HCT116 (cell line): ENCODE data around the gene SLC25A33. TPM values are rescaled to one million over a fixed set of nuclear protein-coding genes. Genes with fewer than 3 reads are reported as not detected.

ENCODE experiments used
- ATAC-seq: fragments of 200-7000 bp; cut with Tn5 transposase; 2 replicates; pipeline ENCODE4 v1.9.1; 2020; ENCODE audit warnings: mild to moderate bottlenecking, moderate library complexity
- BruUV-seq: library from RNA; stranded (reverse); fragments of 400-500 nt; replicated peaks from 2 replicates; lab custom pipeline; 2021; lab: Mats Ljungman, UMichigan
- CTCF ChIA-PET: fragments of 300-600 bp; sonication (Branson Sonifier 250); formaldehyde crosslinking; loops from one replicate; lab custom pipeline; 2021; ENCODE audit warnings: antibody characterized with exemption; lab: Charles Lee
- POLR2A ChIA-PET: fragments of 300-600, 350-600 bp; sonication (Branson Sonifier 250); formaldehyde crosslinking; loops from one replicate; lab custom pipeline; 2021; ENCODE audit warnings: antibody characterized with exemption; lab: Charles Lee
- RAD21 ChIA-PET, 2 experiments: fragments of 300-600 bp; sonication (Branson Sonifier 250); formaldehyde crosslinking; loops; one replicate each; lab custom pipeline; 2023; ENCODE audit warnings: low total read pairs in 2 of 2; ENCODE audit not compliant: uncharacterized antibody in 2 of 2, unreplicated experiment in 2 of 2, low non-redundant PET in 1 of 2; lab: Charles Lee
- DNase-seq: peaks from one replicate; pipeline ENCODE4 v3.0.0-alpha.2; 2010; ENCODE audit warnings: low read depth, low spot score
- H2AFZ ChIP-seq: fragments of 200-600 bp; shearing (Covaris generic), sonication (generic); 2 replicates; pipeline ENCODE4 v1.6.1; 2017; ENCODE audit warnings: low read depth, mixed run types, mixed read lengths, antibody characterized with exemption, low read length; ENCODE audit not compliant: poor library complexity, severe bottlenecking
- H3K27ac ChIP-seq: 2 replicates; pipeline ENCODE4 v1.5.1; 2012; ENCODE audit warnings: low read depth, low read length
- H3K27me3 ChIP-seq: fragments of 200-600 bp; sonication (generic); 2 replicates; pipeline ENCODE4 v1.6.1; 2016; ENCODE audit warnings: mixed run types, low read length, mixed read lengths; ENCODE audit not compliant: insufficient read depth
- H3K36me3 ChIP-seq, 2 experiments: fragments of 200-500 bp in 1 of 2; fragments of 200-600 bp in 1 of 2; sonication (Bioruptor generic) in 1 of 2; sonication (generic) in 1 of 2; 2 replicates each; pipeline versions ENCODE4 v1.5.1 to v1.6.1; 2014 to 2016; ENCODE audit warnings: low read length in 2 of 2, inconsistent platforms in 1 of 2, mixed read lengths in 1 of 2, mixed run types in 1 of 2; ENCODE audit not compliant: insufficient read depth in 2 of 2, control insufficient read depth in 1 of 2
- H3K4me1 ChIP-seq, 2 experiments: fragments of 200-600 bp in 1 of 2; sonication (generic) in 1 of 2; 2 replicates each; pipeline versions ENCODE4 v1.5.1 to v1.6.1; 2012 to 2017; ENCODE audit warnings: low read length in 2 of 2, inconsistent platforms in 1 of 2, mild to moderate bottlenecking in 1 of 2, mixed read lengths in 1 of 2, mixed run types in 1 of 2, moderate library complexity in 1 of 2; ENCODE audit not compliant: insufficient read depth in 2 of 2, control insufficient read depth in 1 of 2
- H3K4me2 ChIP-seq: fragments of 200-600 bp; sonication (generic); 2 replicates; pipeline ENCODE4 v1.6.1; 2017; ENCODE audit warnings: mixed run types, low read length, mixed read lengths
- H3K4me3 ChIP-seq, 2 experiments: fragments of 200-600 bp in 1 of 2; sonication (generic) in 1 of 2; replicated peaks in 1 of 2; 2 replicates each; pipeline ENCODE4 v1.5.1; 2011 to 2016; ENCODE audit warnings: low read length in 2 of 2, control low read depth in 1 of 2, low read depth in 1 of 2, mild to moderate bottlenecking in 1 of 2, mixed read lengths in 1 of 2, mixed run types in 1 of 2
- H3K79me2 ChIP-seq: fragments of 200-600 bp; sonication (generic); 2 replicates; pipeline ENCODE4 v1.6.1; 2017; ENCODE audit warnings: mild to moderate bottlenecking, mixed run types, low read length, moderate library complexity, mixed read lengths; ENCODE audit not compliant: insufficient read depth
- H3K9ac ChIP-seq: fragments of 200-600 bp; sonication (generic); 2 replicates; pipeline ENCODE4 v1.6.1; 2016; ENCODE audit warnings: low read length, mixed read lengths
- H3K9me2 ChIP-seq: fragments of 200-600 bp; sonication (generic), shearing (Covaris generic); 2 replicates; pipeline ENCODE4 v1.6.1; 2017; ENCODE audit warnings: mixed run types, mild to moderate bottlenecking, moderate library complexity; ENCODE audit not compliant: insufficient read depth
- H3K9me3 ChIP-seq, 2 experiments: fragments of 200-500 bp in 1 of 2; fragments of 200-600 bp in 1 of 2; sonication (Bioruptor generic) in 1 of 2; sonication (generic) in 1 of 2; 2 replicates each; pipeline ENCODE4 v1.6.1; 2014 to 2017; ENCODE audit warnings: low read length in 2 of 2, mixed read lengths in 2 of 2, inconsistent platforms in 1 of 2, low read depth in 1 of 2, mild to moderate bottlenecking in 1 of 2, mixed run types in 1 of 2, moderate library complexity in 1 of 2; ENCODE audit not compliant: control insufficient read depth in 1 of 2, insufficient read depth in 1 of 2
- H4K20me1 ChIP-seq: fragments of 200-600 bp; sonication (generic), shearing (Covaris generic); 2 replicates; pipeline ENCODE4 v1.6.1; 2017; ENCODE audit warnings: mixed run types, mild to moderate bottlenecking, moderate library complexity; ENCODE audit not compliant: insufficient read depth
- CTCF ChIP-seq, 3 experiments: fragments of 200-600 bp in 1 of 3; sonication (generic) in 1 of 3; IDR thresholded peaks in 2 of 3; conservative IDR thresholded peaks in 1 of 3; 2 replicates each; pipeline ENCODE4 v1.5.1; 2012 to 2017; ENCODE audit warnings: low read depth in 2 of 3, low read length in 2 of 3, antibody characterized with exemption in 1 of 3, borderline replicate concordance in 1 of 3, control low read depth in 1 of 3, mild to moderate bottlenecking in 1 of 3, mixed read lengths in 1 of 3, mixed run types in 1 of 3, moderate library complexity in 1 of 3; ENCODE audit not compliant: insufficient read depth in 1 of 3
- ELF1 ChIP-seq: IDR thresholded peaks from 2 replicates; pipeline ENCODE4 v1.6.1; 2012; ENCODE audit warnings: low read depth, borderline replicate concordance
- EZH2 ChIP-seq: fragments of 200-600 bp; sonication (generic); IDR thresholded peaks from 2 replicates; pipeline ENCODE4 v1.6.1; 2017; ENCODE audit warnings: antibody characterized with exemption, mixed run types
- EZH2phosphoT487 ChIP-seq: fragments of 200-600 bp; IDR thresholded peaks from 2 replicates; pipeline ENCODE4 v1.6.1; 2018; ENCODE audit warnings: antibody characterized with exemption, borderline replicate concordance
- FOSL1 ChIP-seq: IDR thresholded peaks from 2 replicates; pipeline ENCODE4 v1.6.1; 2012; ENCODE audit warnings: low read depth
- REST ChIP-seq: IDR thresholded peaks from 2 replicates; pipeline ENCODE4 v1.6.1; 2012; ENCODE audit warnings: low read depth
- SRF ChIP-seq: IDR thresholded peaks from 2 replicates; pipeline ENCODE4 v1.6.1; 2012; ENCODE audit warnings: low read depth
- YY1 ChIP-seq: IDR thresholded peaks from 2 replicates; pipeline ENCODE4 v1.6.1; 2011; ENCODE audit warnings: low read length, low read depth, moderate library complexity, mild to moderate bottlenecking; ENCODE audit not compliant: insufficient replicate concordance; ENCODE audit errors: extremely low read depth
- intact Hi-C: fragments of 100-400 bp; cut with micrococcal nuclease; formaldehyde crosslinking; loops from 2 replicates; pipeline ENCODE4 v1.10.0; 2022
- total RNA-seq: library from RNA; stranded (reverse); gene quantifications from one replicate; pipeline ENCODE4 v1.2.1, GENCODE V29; 2021; ENCODE audit not compliant: unreplicated experiment
- TF ChIP-seq, protein P1 (sequence below): IDR thresholded peaks from 2 replicates; pipeline ENCODE4 v1.6.1; 2011; ENCODE audit warnings: mild to moderate bottlenecking, low read length, moderate library complexity; ENCODE audit not compliant: insufficient replicate concordance; ENCODE audit errors: extremely low read depth
- TF ChIP-seq, protein P2 (sequence below): IDR thresholded peaks from 2 replicates; pipeline ENCODE4 v1.6.1; 2012

SLC25A33 gene
- total RNA-seq, 1 experiment from 2014 or later, result 9.8 TPM

DNA sequence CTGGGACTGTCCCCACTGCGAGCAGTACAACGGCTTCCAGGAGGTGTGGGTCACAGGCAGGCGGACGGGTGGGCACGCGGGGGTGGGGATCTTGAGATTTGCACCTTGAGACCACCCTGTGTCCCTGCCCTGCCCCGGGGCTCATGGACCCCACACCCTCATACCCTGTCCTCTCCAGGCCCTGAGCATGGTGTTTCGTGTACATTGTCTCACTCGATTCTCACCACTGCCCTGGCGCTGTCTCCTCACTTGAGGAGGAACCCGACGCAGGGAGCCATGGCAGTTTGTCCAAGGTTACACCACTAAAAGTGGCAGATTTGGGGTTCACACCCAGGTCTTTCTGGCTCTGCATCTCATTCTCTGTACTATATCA lies 56.7 kb downstream of the SLC25A33 start:
- ATAC-seq, result no peak
- H3K9me2 ChIP-seq, result no peaks in the 10 kb centered on the region
- H3K9me3 ChIP-seq, result no peaks in the 10 kb centered on the region
- no peak overlapping the region for H3K27ac ChIP-seq
- no peak overlapping the region for H3K4me2 ChIP-seq
- no peak for TF ChIP-seq ELF1
- peaks cover 17% of the 10 kb centered on the region; the same call in 1 of the 2 replicates for H4K20me1 ChIP-seq
- no peaks in the 10 kb centered on the region for H3K27me3 ChIP-seq
- peaks cover 5 to 12% of the 10 kb centered on the region in 2 experiments; a peak in 3 of 4 replicates for H3K4me1 ChIP-seq
- CTCF ChIA-PET, result no interaction called here
- intact Hi-C loops, result no loop called here
- H2AFZ ChIP-seq, result no peak overlapping the region
- BruUV-seq, result no TSS peak
- DNase-seq, result no peak
- peaks cover 60% of the 10 kb centered on the region for H3K79me2 ChIP-seq
- H3K9ac ChIP-seq, result no peak overlapping the region
- RAD21 ChIA-PET, result no interaction called here
- POLR2A ChIA-PET, result no interaction called here
- peaks cover 4 to 22% of the 10 kb centered on the region in 2 experiments; a peak in 2 of 4 replicates for H3K36me3 ChIP-seq
- H3K4me3 ChIP-seq, result no peak overlapping the region

DNA sequence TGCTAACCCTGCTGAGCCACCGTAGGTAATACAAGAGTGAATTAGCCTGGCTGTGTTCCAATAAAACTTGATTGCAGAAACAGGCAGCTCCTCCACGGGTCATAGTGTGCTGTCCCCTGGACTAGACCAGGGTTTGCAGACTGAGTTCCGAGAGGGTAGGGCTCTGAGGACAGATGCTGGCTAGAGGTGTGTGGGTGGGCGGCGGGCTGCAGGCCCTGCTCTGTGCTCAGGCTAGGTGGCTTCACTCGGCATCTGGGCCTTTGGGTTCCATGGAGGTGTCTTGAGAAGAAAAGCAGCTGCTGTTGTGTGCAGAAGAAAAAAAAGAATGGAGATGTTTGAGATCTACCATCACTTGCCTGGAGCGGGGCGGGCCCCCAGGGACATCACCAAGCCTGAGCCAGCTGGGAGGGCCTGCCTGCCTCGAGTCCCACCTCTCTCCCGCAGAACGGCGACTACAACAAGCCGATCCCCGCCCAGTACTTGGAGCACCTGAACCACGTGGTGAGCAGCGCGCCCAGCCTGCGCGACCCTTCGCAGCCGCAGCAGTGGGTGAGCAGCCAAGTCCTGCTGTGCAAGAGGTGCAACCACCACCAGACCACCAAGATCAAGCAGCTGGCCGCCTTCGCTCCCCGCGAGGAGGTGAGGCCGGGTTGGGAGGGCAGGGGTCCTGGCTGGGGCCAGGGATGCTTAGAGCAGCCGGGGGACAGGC lies 57.3 kb downstream of the SLC25A33 start:
- Histone ChIP-seq H3K27me3 (no peaks in the 10 kb centered on the region), H3K4me1 (peaks cover 5 to 12% of the 10 kb centered on the region in 2 experiments; a peak in 3 of 4 replicates), H3K79me2 (peaks cover 54% of the 10 kb centered on the region), H3K9ac (no peak overlapping the region), H4K20me1 (peaks cover 12% of the 10 kb centered on the region; the same call in 1 of the 2 replicates), H3K9me2 (no peaks in the 10 kb centered on the region), H3K36me3 (peaks cover 4 to 28% of the 10 kb centered on the region in 2 experiments; a peak in 3 of 4 replicates), H3K27ac (no peak overlapping the region), H3K4me3 (no peak overlapping the region), H3K9me3 (no peaks in the 10 kb centered on the region), H3K4me2 (no peak overlapping the region), H2AFZ (no peak overlapping the region)
- no peak for ATAC-seq
- TSS peak; percentile 4 for BruUV-seq
- ChIA-PET POLR2A (no interaction called here), RAD21 (no interaction called here), CTCF (no interaction called here)
- no peak for DNase-seq
- intact Hi-C loops, result no loop called here
- TF ChIP-seq, protein P1, sequence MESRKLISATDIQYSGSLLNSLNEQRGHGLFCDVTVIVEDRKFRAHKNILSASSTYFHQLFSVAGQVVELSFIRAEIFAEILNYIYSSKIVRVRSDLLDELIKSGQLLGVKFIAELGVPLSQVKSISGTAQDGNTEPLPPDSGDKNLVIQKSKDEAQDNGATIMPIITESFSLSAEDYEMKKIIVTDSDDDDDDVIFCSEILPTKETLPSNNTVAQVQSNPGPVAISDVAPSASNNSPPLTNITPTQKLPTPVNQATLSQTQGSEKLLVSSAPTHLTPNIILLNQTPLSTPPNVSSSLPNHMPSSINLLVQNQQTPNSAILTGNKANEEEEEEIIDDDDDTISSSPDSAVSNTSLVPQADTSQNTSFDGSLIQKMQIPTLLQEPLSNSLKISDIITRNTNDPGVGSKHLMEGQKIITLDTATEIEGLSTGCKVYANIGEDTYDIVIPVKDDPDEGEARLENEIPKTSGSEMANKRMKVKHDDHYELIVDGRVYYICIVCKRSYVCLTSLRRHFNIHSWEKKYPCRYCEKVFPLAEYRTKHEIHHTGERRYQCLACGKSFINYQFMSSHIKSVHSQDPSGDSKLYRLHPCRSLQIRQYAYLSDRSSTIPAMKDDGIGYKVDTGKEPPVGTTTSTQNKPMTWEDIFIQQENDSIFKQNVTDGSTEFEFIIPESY, result no peak
- no peak for TF ChIP-seq FOSL1
- TF ChIP-seq REST, result no peak
- TF ChIP-seq CTCF (IDR thresholded peaks at IDR 0.05 in 2 of 3, conservative IDR thresholded peaks at IDR 0.05 in 1 of 3; ENCODE audit: borderline replicate concordance in 1 of 3, insufficient read depth in 1 of 3, low read depth in 2 of 3, low read length in 2 of 3), result no peak
- TF ChIP-seq, protein P2, sequence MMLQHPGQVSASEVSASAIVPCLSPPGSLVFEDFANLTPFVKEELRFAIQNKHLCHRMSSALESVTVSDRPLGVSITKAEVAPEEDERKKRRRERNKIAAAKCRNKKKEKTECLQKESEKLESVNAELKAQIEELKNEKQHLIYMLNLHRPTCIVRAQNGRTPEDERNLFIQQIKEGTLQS, result no peak
- TF ChIP-seq YY1, result no peak
- no peak for TF ChIP-seq EZH2
- no peak for TF ChIP-seq EZH2phosphoT487
- TF ChIP-seq SRF, result no peak
